NB4 (cell line): ENCODE measurements around the gene SPOP.

ENCODE experiments used
- DNase-seq: peaks from one replicate; pipeline ENCODE4 v3.0.0; 2010; ENCODE audit warnings: low read depth
- H3K4me3 ChIP-seq: one replicate; pipeline ENCODE4 v1.5.1; 2011; ENCODE audit warnings: mild to moderate bottlenecking, low read depth, low read length, moderate library complexity
- MYC ChIP-seq: IDR thresholded peaks from 2 replicates; pipeline ENCODE4 v1.6.1; 2011; ENCODE audit warnings: low read depth, low read length
- POLR2A ChIP-seq: IDR thresholded peaks from 2 replicates; pipeline ENCODE4 v1.6.1; 2011; ENCODE audit warnings: mild to moderate bottlenecking; ENCODE audit not compliant: insufficient read length; ENCODE audit errors: extremely low read depth
- TF ChIP-seq, protein P1 (sequence below): IDR thresholded peaks from one replicate; pipeline ENCODE4 v1.5.1; 2012; ENCODE audit warnings: low read depth, low read length
- TF ChIP-seq, protein P2 (sequence below): IDR thresholded peaks from 2 replicates; pipeline ENCODE4 v1.6.1; 2011; ENCODE audit warnings: low read depth, low read length

The SPOP gene

DNA sequence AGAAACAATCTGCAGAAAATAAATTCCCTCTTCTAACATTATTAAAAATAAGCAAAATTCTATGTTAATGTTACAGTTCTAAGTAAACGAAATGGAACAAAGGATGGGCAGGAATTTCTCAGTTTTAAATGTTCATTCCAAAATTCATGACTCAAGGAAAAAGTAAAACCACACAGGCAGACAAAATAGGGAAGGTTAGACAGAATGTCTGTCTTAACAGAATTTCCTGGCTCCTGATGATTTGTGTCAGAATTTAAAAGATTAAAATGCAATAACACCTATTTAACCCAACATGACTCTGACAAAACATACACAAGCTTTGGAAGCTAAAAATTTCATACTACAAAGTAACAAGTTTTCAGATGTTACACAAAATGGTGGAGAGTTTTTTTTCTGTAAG is 42.8 kb downstream of the SPOP start:
- TF ChIP-seq, protein P1, sequence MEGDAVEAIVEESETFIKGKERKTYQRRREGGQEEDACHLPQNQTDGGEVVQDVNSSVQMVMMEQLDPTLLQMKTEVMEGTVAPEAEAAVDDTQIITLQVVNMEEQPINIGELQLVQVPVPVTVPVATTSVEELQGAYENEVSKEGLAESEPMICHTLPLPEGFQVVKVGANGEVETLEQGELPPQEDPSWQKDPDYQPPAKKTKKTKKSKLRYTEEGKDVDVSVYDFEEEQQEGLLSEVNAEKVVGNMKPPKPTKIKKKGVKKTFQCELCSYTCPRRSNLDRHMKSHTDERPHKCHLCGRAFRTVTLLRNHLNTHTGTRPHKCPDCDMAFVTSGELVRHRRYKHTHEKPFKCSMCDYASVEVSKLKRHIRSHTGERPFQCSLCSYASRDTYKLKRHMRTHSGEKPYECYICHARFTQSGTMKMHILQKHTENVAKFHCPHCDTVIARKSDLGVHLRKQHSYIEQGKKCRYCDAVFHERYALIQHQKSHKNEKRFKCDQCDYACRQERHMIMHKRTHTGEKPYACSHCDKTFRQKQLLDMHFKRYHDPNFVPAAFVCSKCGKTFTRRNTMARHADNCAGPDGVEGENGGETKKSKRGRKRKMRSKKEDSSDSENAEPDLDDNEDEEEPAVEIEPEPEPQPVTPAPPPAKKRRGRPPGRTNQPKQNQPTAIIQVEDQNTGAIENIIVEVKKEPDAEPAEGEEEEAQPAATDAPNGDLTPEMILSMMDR, result no peak
- TF ChIP-seq POLR2A (no peak), MYC (no peak)
- TF ChIP-seq, protein P2, sequence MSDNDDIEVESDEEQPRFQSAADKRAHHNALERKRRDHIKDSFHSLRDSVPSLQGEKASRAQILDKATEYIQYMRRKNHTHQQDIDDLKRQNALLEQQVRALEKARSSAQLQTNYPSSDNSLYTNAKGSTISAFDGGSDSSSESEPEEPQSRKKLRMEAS, result no peak
- no peak for DNase-seq
- H3K4me3 ChIP-seq, result no peak overlapping the region

DNA sequence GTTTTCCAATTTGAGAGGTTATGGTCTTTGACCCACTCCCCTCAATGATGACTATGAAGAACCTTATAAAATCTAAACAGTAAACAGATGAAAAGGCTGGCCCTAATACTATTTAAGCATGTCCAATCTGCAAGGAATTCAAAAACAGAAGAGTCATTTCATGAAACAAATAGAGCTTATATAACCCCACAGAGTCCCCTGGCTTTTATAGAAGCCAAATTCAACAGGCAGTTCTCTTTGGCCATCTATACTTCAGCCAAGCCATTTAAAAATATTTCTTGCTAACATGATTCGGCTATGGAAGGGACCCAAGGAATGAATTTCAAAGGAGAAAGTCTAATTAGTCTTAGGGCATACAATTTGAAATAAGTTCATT is 43.4 kb downstream of the SPOP start:
- no peak for DNase-seq
- TF ChIP-seq MYC (no peak), POLR2A (no peak)
- TF ChIP-seq, protein P2, result no peak
- TF ChIP-seq, protein P1, result no peak
- H3K4me3 ChIP-seq, result no peak overlapping the region

DNA sequence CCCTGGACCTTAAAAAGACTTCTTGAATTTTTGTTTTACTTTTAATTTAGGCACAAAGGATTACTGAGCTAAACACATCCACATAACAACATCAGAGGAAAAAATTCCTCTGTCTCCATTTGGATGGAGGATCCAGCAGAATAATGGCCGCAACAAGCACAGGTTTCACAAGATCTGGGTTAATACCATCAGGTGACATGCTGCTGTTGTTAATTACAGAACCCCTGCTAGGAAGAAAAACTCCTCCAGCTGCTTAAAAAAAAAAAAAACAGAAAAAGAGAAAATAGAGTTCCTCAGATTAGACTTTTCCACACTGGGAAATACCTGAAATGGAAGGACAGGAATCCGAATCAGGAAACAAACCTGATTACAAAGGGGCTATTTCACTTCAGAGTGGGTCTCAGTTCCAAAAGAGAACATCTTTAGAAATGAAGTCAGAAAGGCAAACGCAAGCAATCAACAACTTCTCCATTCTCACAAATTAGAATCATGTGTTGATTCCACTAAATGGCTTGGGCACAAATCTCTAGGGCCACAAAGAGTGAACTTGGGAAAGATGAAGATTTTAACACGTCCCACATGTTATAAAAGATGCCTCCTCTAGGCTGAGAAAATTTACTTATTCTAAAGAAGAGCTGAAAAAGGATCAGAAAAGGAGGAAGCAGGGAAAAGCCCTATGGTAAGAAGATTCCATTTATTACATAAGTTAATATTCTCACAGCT is 44.0 kb downstream of the SPOP start:
- TF ChIP-seq, protein P1, result no peak
- no peak for TF ChIP-seq MYC
- TF ChIP-seq POLR2A, result no peak
- TF ChIP-seq, protein P2, result no peak
- no peak for DNase-seq
- no peak overlapping the region for H3K4me3 ChIP-seq

DNA sequence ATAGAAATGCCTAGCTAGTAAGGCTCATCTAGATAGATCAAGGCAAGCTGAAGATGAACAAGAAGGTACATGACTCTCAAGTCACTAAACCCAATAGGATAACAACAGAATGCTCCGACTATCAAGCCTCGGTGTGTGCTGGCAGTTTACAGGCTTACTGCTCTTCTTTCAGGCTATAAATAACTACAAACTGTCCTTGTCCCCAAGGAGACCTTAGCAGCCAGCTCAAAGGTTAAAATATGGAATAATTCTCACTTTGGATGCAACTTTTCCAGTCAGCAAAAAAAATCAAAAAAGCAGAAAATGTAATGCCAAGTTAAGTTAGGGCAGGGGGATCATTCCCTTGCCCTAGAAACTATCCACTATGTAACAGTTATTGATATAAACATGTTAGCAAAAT is 44.6 kb downstream of the SPOP start:
- no peak for DNase-seq
- no peak overlapping the region for H3K4me3 ChIP-seq
- TF ChIP-seq MYC (no peak), POLR2A (no peak)
- TF ChIP-seq, protein P1, result no peak
- TF ChIP-seq, protein P2, result no peak

DNA sequence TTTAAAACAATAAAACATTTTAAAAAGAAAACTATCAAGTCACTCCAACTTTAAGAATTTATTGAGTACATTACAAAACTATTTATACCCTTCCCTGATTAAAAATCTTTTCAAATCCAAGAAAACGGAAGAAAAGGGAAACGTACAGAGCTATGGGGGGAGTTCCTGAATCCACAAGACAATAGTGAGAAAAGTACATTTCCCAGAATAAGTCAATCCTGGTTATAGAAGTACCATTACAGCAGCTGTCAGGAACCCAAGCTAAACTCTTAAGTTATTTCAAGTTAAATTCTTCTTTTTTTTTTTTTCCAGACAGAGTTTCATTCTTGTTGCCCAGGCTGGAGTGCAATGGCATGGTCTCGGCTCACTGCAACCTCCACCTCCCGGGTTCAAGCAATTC is 45.7 kb downstream of the SPOP start:
- no peak overlapping the region for H3K4me3 ChIP-seq
- DNase-seq, result no peak
- TF ChIP-seq, protein P1, result no peak
- TF ChIP-seq MYC (no peak), POLR2A (no peak)
- TF ChIP-seq, protein P2, result no peak
